Colonic mucosa (tissue), 4 donors: ENCODE data around the gene OPRM1. TPM values are rescaled to one million over a fixed set of nuclear protein-coding genes. Genes with fewer than 3 reads are reported as not detected.

Experiments used
- DNase-seq: peaks from one replicate; pipeline ENCODE4 v3.0.0-alpha.2; 2020
- H3K27ac ChIP-seq: fragments of 200-600 bp; one replicate; pipeline ENCODE4 v1.8.0; 2021
- H3K27me3 ChIP-seq: fragments of 200-600 bp; one replicate; pipeline ENCODE4 v1.8.0; 2021
- H3K36me3 ChIP-seq: fragments of 200-600 bp; one replicate; pipeline ENCODE4 v1.8.0; 2021
- H3K4me1 ChIP-seq: fragments of 200-600 bp; one replicate; pipeline ENCODE4 v1.8.0; 2021; ENCODE audit warnings: mild to moderate bottlenecking
- H3K4me3 ChIP-seq: fragments of 200-600 bp; one replicate; pipeline ENCODE4 v1.8.0; 2021
- H3K9ac ChIP-seq, 2 donors: one replicate each; pipeline ENCODE4 v1.7.0; 2013; ENCODE audit warnings: control low read depth in 2 of 2, low read depth in 2 of 2, low read length in 2 of 2
- H3K9me3 ChIP-seq: fragments of 200-600 bp; one replicate; pipeline ENCODE4 v1.8.0; 2021
- CTCF ChIP-seq: fragments of 200-600 bp; IDR thresholded peaks from one replicate; pipeline ENCODE4 v1.8.0; 2022; ENCODE audit warnings: antibody characterized with exemption, mild to moderate bottlenecking
- intact Hi-C: fragments of 100-400 bp; cut with DNase I; formaldehyde crosslinking; loops from one replicate; pipeline ENCODE4 v1.14.1; 2022
- total RNA-seq, 2 donors: library from RNA; stranded (reverse); fragmentation: NEBNext Ultra II Directional in 1 of 2; extraction: Animal tissue kit (Norgen Biotek cat#: 25700) in 1 of 2; gene quantifications; one replicate each; pipeline ENCODE4 v1.2.1, GENCODE V29; 2021
- donor health status: healthy.
- donor health status: DM: no; HTN: no; CAD: no.
- donor health status: DM: no; HTN: no; CAD: no.

The OPRM1 gene
- not detected for total RNA-seq

DNA sequence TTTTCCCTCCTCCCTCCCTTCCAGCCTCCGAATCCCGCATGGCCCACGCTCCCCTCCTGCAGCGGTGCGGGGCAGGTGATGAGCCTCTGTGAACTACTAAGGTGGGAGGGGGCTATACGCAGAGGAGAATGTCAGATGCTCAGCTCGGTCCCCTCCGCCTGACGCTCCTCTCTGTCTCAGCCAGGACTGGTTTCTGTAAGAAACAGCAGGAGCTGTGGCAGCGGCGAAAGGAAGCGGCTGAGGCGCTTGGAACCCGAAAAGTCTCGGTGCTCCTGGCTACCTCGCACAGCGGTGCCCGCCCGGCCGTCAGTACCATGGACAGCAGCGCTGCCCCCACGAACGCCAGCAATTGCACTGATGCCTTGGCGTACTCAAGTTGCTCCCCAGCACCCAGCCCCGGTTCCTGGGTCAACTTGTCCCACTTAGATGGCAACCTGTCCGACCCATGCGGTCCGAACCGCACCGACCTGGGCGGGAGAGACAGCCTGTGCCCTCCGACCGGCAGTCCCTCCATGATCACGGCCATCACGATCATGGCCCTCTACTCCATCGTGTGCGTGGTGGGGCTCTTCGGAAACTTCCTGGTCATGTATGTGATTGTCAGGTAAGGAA, at the start of gene OPRM1:
Gene OPRM1 (plus strand): TSS at position 10 of the 612 bp plus-strand sequence. CDS start 305 bp downstream, at position 315.
- no peak for DNase-seq
- Histone ChIP-seq H3K9me3 (no peaks in the 10 kb centered on the region), H3K36me3 (no peaks in the 10 kb centered on the region), H3K27ac (no peak within 1 kb of the TSS), H3K27me3 (no peaks in the 10 kb centered on the region), H3K4me3 (no peak within 1 kb of the TSS), H3K4me1 (no peaks in the 10 kb centered on the region), H3K9ac (no peak within 1 kb of the TSS)
- intact Hi-C loops: no loop called here
- TF ChIP-seq CTCF: no peak

DNA sequence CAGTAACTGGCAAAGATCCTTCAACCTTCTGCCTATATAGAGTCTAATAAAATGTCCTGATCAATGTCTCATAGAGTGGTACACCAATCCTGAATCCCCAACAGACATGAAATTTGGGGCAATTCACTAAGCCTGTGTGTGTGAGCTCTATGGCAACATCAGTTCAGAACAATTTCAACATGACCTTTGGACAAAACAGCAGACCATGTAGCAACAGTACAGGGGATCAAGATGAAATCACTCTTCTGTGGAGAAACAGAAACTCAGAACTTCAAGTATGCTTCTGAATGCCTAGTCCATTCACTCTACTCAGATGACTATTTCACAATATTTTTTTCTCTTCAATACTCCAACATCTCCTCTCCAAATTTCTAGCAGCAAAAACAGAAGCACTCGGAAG, 49.1 kb upstream of the OPRM1 start:
- no peak overlapping the region for H3K27ac ChIP-seq
- no peaks in the 10 kb centered on the region for H3K9me3 ChIP-seq
- intact Hi-C loops: no loop called here
- no peaks in the 10 kb centered on the region for H3K36me3 ChIP-seq
- H3K9ac ChIP-seq: no peak overlapping the region
- no peak for TF ChIP-seq CTCF
- H3K4me1 ChIP-seq: no peaks in the 10 kb centered on the region
- no peaks in the 10 kb centered on the region for H3K27me3 ChIP-seq
- no peak overlapping the region for H3K4me3 ChIP-seq
- DNase-seq: no peak

DNA sequence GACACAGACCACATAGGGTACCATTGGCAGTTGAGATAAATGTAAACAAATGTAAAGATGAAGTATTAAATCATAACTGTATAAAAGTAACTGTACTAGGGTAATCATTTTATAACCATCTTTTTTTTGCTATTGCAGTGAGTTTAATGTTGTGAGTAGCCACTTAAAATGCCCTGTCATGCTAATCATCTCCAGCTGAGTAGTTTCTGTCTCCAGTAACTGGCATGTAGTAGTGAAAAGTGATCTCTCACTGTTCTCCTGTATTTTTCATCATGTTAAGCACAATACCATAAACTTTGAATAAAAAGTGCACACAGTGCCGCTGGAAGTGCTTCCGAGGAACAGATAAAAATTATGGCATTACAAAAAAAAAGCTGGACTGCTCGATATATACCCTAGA, 45.0 kb upstream of the OPRM1 start:
- Histone ChIP-seq H3K4me3 (no peak overlapping the region), H3K9me3 (no peaks in the 10 kb centered on the region), H3K27me3 (no peaks in the 10 kb centered on the region), H3K9ac (no peak overlapping the region), H3K4me1 (no peaks in the 10 kb centered on the region), H3K27ac (no peak overlapping the region), H3K36me3 (no peaks in the 10 kb centered on the region)
- no peak for DNase-seq
- intact Hi-C loops: no loop called here
- no peak for TF ChIP-seq CTCF

DNA sequence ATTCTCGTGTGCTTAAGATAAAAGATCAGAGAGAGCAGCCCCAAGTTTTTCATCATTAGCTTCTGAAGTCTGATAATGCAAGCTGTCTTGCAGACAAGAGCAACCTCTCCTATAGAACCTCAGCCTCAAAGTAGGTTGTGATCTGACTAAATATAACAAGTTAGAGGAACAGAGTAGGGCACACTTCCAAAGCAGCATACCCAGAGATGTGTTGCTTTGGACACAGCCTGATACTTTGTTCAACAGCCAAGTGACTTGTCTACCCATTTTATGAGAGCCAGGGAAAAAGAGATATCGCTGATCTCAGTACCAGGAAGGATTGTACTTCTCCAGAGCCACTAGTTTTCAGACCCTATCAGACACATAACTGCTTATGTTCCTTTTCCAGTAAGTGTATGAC, 44.2 kb upstream of the OPRM1 start:
- intact Hi-C loops: no loop called here
- H3K4me1 ChIP-seq: no peaks in the 10 kb centered on the region
- H3K36me3 ChIP-seq: no peaks in the 10 kb centered on the region
- H3K27ac ChIP-seq: no peak overlapping the region
- H3K9ac ChIP-seq: no peak overlapping the region
- H3K4me3 ChIP-seq: no peak overlapping the region
- TF ChIP-seq CTCF: no peak
- no peak for DNase-seq
- no peaks in the 10 kb centered on the region for H3K9me3 ChIP-seq
- H3K27me3 ChIP-seq: no peaks in the 10 kb centered on the region

DNA sequence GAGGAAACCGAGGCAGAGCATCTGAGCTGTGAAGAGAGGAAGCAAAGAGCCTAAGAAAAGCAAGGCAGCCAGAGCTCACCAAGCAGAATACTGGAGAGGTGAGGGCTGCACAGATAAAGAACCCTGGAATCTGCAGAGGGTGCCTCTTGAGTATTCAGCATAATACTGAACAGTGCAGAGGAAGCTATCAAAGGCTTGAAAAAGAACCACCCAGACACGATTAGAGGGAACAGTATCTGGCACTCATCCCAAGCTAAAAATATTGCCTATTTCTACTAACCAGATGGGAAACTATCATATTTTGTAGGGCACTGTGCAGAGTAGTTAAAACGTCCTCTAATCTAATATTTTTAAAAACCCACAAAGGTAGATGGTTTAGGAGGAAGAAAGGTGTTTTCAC, 41.8 kb upstream of the OPRM1 start:
- TF ChIP-seq CTCF: no peak
- DNase-seq: no peak
- no peak overlapping the region for H3K4me3 ChIP-seq
- no peak overlapping the region for H3K27ac ChIP-seq
- intact Hi-C loops: no loop called here
- H3K9me3 ChIP-seq: no peaks in the 10 kb centered on the region
- H3K36me3 ChIP-seq: no peaks in the 10 kb centered on the region
- no peaks in the 10 kb centered on the region for H3K27me3 ChIP-seq
- no peaks in the 10 kb centered on the region for H3K4me1 ChIP-seq
- no peak overlapping the region for H3K9ac ChIP-seq
